ENCODE results near the gene SLC7A5.
A peak's percentile ranks its signal among the peaks of the same experiment; 100 is the strongest.
"Not testable (repeated sequence)": the region's sequence is repeated elsewhere in the genome, so short reads cannot be mapped to it uniquely, and the experiment has no call there.

SLC7A5 gene

GRCh38 chr16:87860553-87861299 is 8.6 kb downstream of the SLC7A5 start:
- in situ Hi-C loops (cut with MboI; ENCODE audit: low pct_unique_long_range_greater_than_20kb, low sequenced_read_pairs, unreplicated experiment) = no loop called here

DNA sequence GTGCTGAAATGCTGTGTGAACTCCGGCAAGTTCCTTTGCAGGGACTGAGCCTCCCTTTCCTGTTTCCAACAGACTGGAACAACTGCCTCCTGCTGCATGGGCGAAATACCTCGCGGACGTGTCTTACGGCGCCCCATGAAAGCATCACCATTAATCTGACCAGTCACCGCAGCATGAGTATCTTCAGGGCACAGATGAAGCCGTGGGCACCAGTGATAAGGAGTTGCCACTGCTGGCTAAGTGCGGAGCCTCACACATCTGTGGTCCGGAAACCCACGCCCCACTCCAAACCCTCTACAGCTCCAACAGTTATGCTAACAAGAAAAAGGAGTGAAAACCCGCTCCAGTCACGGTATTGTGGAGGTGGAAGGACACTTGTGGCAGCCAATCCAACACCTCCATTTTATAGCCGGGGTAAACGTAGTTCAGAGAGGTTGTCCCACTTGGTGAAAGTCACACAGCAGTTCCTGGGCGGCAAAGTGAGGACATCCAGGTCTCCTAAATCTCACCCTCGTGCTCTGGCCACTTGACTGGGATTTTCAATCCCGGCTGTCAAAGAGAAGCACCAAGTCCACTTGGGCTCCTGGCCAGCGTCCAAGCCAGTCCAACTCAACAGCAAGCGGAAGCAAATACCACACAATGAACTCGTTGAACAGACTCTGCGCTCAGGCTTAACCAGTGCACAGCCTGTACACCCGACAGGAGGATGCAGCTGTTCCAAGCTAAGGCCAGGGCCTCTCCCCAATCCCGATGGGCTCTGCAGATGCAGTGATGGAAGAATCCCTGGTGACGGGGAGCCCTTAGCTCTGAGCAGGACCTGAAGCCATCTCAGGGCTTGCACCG is 10.9 kb downstream of the SLC7A5 start:
- DNase-seq (ENCODE audit: low spot score); in situ Hi-C loops (cut with MboI; ENCODE audit: low pct_unique_long_range_greater_than_20kb, low sequenced_read_pairs, unreplicated experiment): not testable (repeated sequence)

More at GRCh38 chr16:87860553-87861299, 8.6 kb downstream of the SLC7A5 start:
- no peak for TF ChIP-seq CTCF (IDR thresholded peaks at IDR 0.05; ENCODE audit: extremely low read depth, insufficient read depth, missing control alignments)
- no peak for DNase-seq (ENCODE audit: low spot score)

DNA sequence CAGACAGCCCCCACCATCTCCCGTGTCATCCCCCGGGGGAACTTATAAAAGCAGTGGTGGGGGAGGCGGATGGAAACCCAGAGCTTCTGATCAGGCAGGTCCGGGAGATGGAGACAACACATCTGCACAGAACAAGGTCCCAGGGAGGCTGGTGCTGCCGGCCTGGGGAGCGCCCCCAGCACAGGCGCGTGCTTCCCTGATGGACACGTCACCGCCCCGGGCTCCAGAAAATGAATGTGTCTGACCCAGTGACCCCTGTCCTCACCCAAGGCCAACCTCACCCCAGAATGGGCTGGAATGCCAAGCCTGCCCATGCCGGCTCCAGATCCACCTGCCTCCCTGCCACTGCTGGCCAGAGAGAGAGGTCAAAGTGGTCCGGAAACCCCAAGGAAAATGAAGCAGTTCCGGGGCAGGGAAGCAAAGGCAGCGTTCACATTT is 12.5 kb downstream of the SLC7A5 start:
- in situ Hi-C loops (cut with MboI; ENCODE audit: low pct_unique_long_range_greater_than_20kb, low sequenced_read_pairs, unreplicated experiment) = no loop called here
- TF ChIP-seq CTCF (IDR thresholded peaks at IDR 0.05; ENCODE audit: extremely low read depth, insufficient read depth, missing control alignments) = no peak
- no peak for DNase-seq (ENCODE audit: low spot score)

DNA sequence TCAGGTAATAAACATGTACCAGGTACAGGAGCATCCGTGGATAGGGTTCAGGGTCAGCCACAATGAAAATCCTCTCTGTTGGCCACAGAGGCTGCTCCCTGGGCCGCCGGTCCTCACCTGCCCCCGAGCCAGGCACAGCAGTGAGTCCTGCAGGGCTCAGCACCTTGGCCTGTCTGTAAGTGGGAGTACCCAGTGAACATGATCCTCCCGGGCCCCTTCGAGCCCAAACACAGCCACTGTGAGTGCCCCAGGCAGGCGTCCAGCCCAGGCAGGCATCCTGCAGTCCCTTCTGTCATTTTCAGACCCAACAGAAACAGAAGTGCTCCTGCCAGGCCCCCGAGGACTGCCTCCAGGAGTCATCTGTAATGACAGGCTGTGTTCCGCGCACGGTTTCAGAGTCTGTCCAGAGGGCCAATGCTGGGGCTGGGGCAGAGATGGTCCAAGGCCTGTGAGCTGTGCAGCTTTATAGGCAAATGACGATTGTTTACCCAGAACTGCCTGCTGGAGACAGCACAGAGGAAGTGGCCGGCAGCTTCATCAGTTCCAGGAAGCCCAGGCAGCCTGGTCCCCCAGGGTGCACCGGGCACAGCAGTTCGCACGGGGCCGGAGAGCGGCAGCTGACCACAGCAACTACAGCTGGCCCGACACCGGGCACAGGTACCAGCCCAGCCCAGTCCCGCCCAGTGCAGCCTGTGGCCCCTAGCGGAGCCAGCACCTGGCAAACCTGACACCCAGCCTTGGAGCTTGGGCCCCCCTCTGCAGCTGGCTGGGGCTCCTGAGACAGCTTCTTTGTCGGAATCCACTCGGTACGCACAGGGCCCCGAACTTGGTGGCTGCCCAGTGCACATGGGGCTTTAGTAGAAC is 13.2 kb downstream of the SLC7A5 start:
- TF ChIP-seq CTCF (IDR thresholded peaks at IDR 0.05; ENCODE audit: extremely low read depth, insufficient read depth, missing control alignments) = no peak
- DNase-seq (ENCODE audit: low spot score) = peak; percentile 38
- in situ Hi-C loops (cut with MboI; ENCODE audit: low pct_unique_long_range_greater_than_20kb, low sequenced_read_pairs, unreplicated experiment) = no loop called here

DNA sequence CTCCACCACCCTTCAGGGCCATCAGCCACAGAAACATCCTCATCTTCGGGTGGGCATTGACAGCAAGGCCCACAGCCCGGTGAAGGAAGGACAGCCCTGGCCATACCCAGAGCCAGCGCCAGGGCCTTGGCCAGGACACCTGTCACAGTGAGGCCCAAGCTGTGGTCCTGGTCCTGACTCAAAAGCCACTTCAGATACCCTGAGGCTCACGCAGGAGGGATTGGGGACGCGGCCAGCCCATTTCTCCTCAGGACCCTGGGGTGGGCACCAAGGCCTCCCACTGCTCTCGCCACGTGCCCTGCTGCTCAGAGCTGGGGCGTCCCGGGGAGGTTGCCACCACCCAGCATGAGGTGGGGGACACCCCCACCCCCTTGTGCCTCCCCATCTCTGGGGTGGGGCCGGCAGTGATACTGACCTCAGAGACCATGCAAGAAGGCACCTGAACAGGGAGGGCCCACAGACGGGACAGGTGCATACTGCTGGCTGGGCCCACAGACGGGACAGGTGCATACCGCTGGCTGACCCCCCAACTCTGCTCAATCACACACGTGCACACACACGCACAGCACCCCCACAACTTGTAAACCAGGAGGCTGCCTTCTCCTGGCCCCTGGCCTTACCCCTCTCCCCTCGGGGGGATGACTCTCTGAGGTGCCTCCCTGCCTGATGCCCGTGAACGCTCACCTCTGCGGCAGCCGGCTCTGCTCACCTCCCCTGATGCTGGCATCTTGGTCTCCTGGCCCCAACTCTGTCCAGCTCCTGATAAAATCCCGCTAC is 14.2 kb downstream of the SLC7A5 start:
- DNase-seq (ENCODE audit: low spot score) = no peak
- in situ Hi-C loops (cut with MboI; ENCODE audit: low pct_unique_long_range_greater_than_20kb, low sequenced_read_pairs, unreplicated experiment) = no loop called here
- no peak for TF ChIP-seq CTCF (IDR thresholded peaks at IDR 0.05; ENCODE audit: extremely low read depth, insufficient read depth, missing control alignments)

GRCh38 chr16:87854053-87854906 is 15.0 kb downstream of the SLC7A5 start:
- no peak for TF ChIP-seq CTCF (IDR thresholded peaks at IDR 0.05; ENCODE audit: extremely low read depth, insufficient read depth, missing control alignments)
- in situ Hi-C loops (cut with MboI; ENCODE audit: low pct_unique_long_range_greater_than_20kb, low sequenced_read_pairs, unreplicated experiment) = no loop called here
- DNase-seq (ENCODE audit: low spot score) = no peak
